BLaER1 (cell line): ENCODE results near the gene ZNF778.

Experiments used
- H3K27ac ChIP-seq: shearing (Covaris generic); formaldehyde crosslinking; 2 replicates; pipeline ENCODE4 v1.8.1; 2022
- H3K27me3 ChIP-seq: shearing (Covaris generic); formaldehyde crosslinking; 2 replicates; pipeline ENCODE4 v1.8.1; 2022
- H3K36me3 ChIP-seq: shearing (Covaris generic); formaldehyde crosslinking; 2 replicates; pipeline ENCODE4 v1.8.1; 2022
- H3K4me1 ChIP-seq: shearing (Covaris generic); formaldehyde crosslinking; 2 replicates; pipeline ENCODE4 v1.8.1; 2022
- H3K4me2 ChIP-seq: shearing (Covaris generic); formaldehyde crosslinking; 2 replicates; pipeline ENCODE4 v1.8.1; 2022
- H3K4me3 ChIP-seq: shearing (Covaris generic); formaldehyde crosslinking; 2 replicates; pipeline ENCODE4 v1.8.1; 2022
- H3K9ac ChIP-seq: shearing (Covaris generic); formaldehyde crosslinking; 2 replicates; pipeline ENCODE4 v1.8.1; 2022
- H3K9me3 ChIP-seq: shearing (Covaris generic); formaldehyde crosslinking; 2 replicates; pipeline ENCODE4 v1.8.1; 2022
- H4K20me1 ChIP-seq: shearing (Covaris generic); formaldehyde crosslinking; 2 replicates; pipeline ENCODE4 v1.8.1; 2022
- Cebpa-rat ChIP-seq: shearing (Covaris generic); IDR thresholded peaks from 2 replicates; pipeline ENCODE4 v1.8.1; 2022

The ZNF778 gene

DNA sequence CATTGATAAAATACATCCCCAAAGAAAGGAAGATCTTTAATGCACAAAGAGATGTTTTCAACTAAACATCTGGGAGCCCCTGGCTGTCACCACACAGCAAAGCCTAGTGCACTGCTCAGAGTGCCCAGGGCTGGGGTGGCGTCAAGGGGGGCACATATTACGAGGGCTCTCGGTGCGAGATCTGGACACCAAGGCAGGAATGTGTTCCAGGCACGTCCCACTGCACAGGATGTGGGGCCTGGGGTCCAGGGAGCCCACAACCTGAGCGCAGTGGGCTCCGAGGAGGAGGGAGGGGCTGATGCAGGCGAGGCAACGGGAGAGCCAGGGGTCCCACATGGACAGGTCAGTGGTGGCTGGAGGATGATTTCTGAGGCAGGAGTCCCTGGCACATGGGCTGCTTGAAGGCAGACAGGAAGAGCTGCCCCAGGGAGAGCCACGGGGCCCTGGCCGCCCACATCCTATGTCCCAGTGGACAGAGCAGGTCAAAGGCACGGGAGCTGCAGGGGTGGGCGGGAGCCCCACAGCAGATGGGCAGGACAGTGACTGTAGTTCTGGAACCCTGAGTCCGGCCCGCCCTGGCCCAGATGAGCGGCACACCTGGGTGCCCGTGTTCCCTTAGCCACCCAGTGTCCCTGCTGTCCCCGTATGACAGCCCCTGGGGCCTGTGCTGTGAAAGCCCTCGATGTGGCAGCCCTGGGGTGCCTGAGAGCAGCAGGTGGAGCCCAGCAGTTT lies 56.4 kb downstream of the ZNF778 start:
- TF ChIP-seq Cebpa-rat: no peak
- H3K4me1 ChIP-seq: peaks cover 94% of the 10 kb centered on the region
- peak overlapping the region; percentile 100 for H3K4me2 ChIP-seq
- H4K20me1 ChIP-seq: peaks cover 94% of the 10 kb centered on the region
- H3K27ac ChIP-seq: peak overlapping the region; percentile 94
- peaks cover 80% of the 10 kb centered on the region for H3K36me3 ChIP-seq
- H3K9ac ChIP-seq: peak overlapping the region; percentile 82; the same call in 1 of the 2 replicates
- no peak overlapping the region for H3K4me3 ChIP-seq
- no peaks in the 10 kb centered on the region for H3K27me3 ChIP-seq
- H3K9me3 ChIP-seq: no peaks in the 10 kb centered on the region

DNA sequence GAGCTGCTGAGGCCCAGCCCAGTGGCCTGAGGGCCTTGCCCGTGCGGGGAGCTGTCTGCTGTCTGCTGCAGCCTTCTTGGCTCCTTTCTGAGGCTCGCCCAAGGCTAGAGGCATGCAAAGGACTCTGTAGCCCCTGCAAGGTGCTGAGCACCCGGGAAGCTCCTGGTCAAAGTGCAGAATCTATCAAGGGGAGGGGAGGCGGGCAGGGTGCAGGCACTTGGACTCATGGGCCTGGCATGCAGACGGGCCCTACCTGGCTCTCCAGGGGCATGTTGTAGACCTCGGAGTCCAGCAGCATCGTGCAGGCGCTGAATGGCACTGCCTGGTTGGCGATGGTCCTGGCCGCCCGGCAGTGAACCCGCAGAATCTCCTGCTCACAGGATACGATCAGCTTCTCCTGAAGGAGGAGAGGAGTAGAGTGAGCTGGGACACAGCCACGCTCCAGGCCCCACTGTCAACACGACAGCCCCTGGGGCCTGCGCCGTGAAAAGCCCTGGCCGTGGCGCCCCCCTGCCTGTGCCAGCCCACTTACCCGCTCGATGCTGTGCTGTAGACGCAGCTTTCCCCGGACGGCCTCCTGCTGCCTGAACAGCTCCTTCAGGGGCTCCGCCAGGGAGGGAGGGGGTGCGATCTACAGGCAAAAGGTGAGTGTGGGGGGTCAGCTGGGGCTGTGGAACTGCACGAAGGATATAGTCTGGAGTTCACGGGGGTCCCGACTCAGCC lies 57.2 kb downstream of the ZNF778 start:
- Histone ChIP-seq H3K9ac (peak overlapping the region; percentile 82), H3K27ac (peak overlapping the region; percentile 94), H3K4me3 (peak overlapping the region; percentile 63; the same call in 1 of the 2 replicates), H3K9me3 (no peaks in the 10 kb centered on the region), H3K36me3 (peaks cover 74% of the 10 kb centered on the region), H3K4me1 (peaks cover 95% of the 10 kb centered on the region), H3K4me2 (peak overlapping the region; percentile 100), H3K27me3 (no peaks in the 10 kb centered on the region), H4K20me1 (peaks cover 89% of the 10 kb centered on the region)
- TF ChIP-seq Cebpa-rat: no peak

DNA sequence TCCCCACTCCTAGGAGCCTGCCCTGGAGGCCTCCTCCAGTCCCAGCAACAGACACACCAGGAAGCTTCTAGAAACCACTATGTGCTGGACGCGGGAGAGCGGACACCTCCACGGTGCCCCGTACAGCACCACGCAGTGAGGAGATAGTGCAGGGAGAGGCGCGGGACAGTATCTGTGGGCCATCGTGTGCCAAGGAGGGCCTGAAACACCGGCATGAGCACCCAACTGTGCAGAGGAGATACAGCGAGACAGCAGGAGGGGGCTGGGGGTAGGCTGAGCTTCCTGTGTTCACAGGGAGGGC lies 57.7 kb downstream of the ZNF778 start:
- Histone ChIP-seq H3K4me1 (peaks cover 95% of the 10 kb centered on the region), H4K20me1 (peaks cover 89% of the 10 kb centered on the region), H3K4me3 (peak overlapping the region; percentile 63), H3K36me3 (peaks cover 74% of the 10 kb centered on the region), H3K4me2 (peak overlapping the region; percentile 100), H3K9me3 (no peaks in the 10 kb centered on the region), H3K9ac (peak overlapping the region; percentile 82), H3K27ac (peak overlapping the region; percentile 94), H3K27me3 (no peaks in the 10 kb centered on the region)
- TF ChIP-seq Cebpa-rat: no peak

DNA sequence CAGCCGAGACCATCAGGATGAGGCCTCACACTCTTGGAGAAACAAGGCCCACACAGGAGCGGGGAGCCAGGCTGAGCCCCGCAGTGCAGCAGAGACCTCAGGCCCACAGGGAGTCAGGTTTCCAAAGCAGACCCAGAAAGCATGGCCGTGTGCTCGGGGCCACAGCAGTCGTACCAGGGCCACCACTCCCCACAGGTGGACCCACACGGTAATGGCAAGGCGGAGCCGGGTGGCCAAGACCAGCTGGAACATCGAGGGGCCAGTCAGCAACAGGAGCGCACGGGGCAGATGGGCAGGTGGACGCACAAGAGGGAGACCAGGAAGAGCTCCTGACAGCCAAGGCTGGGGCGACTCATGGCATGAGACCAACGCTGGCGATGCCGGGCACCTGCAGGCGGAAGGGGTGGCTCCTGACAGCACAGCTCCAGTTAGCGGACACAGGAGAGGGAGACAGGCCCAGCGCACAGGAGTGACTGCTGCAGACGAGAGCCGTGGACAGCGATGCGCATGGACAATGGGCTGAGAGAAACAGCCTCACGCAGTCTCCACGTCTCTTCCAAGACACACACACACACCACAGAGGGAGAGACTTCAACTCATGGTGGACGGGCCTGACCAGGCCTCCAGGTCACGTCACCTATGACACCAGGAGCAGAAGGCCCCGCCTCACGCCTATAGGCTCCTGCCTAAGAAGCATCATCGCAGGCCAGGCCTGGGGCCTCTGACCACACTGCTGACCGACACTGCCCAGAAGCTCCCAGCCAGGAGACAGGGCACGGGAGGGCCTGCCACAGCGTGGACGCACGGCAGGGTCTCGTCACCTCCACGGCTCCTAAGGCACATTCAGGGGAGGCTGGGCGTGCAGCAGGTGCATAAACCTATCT lies 58.6 kb downstream of the ZNF778 start:
- Histone ChIP-seq H3K9me3 (no peaks in the 10 kb centered on the region), H3K4me1 (peaks cover 95% of the 10 kb centered on the region), H3K27ac (peak overlapping the region; percentile 94), H3K27me3 (no peaks in the 10 kb centered on the region), H3K4me2 (peak overlapping the region; percentile 100), H4K20me1 (peaks cover 89% of the 10 kb centered on the region), H3K9ac (peak overlapping the region; percentile 82), H3K4me3 (peak overlapping the region; percentile 63; the same call in 1 of the 2 replicates), H3K36me3 (peaks cover 74% of the 10 kb centered on the region)
- no peak for TF ChIP-seq Cebpa-rat

DNA sequence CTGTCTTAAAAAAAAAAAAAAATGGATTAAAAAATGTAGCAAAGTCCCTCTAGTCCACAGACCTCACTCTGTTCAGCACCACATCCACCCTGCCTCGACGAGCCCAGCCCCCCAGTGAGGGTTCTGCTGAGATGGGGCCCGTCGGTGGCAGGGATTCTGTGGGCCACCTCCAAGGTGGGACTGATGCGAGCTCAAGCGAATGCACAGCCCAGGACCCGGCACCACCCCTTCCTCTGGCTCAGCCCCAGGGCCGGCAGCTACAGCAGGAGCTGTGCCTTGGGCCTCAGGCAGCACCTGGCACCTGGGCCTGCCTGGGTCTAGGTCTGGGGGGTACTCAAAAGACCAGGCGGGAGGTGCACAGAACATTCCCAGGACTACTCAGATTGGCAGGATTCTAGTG lies 59.5 kb downstream of the ZNF778 start:
- Histone ChIP-seq H4K20me1 (peaks cover 89% of the 10 kb centered on the region), H3K4me1 (peaks cover 86% of the 10 kb centered on the region), H3K4me3 (peak overlapping the region; percentile 63), H3K27ac (peak overlapping the region; percentile 94), H3K9ac (peak overlapping the region; percentile 82), H3K27me3 (no peaks in the 10 kb centered on the region), H3K9me3 (no peaks in the 10 kb centered on the region), H3K4me2 (peak overlapping the region; percentile 100), H3K36me3 (peaks cover 77% of the 10 kb centered on the region)
- TF ChIP-seq Cebpa-rat: no peak

DNA sequence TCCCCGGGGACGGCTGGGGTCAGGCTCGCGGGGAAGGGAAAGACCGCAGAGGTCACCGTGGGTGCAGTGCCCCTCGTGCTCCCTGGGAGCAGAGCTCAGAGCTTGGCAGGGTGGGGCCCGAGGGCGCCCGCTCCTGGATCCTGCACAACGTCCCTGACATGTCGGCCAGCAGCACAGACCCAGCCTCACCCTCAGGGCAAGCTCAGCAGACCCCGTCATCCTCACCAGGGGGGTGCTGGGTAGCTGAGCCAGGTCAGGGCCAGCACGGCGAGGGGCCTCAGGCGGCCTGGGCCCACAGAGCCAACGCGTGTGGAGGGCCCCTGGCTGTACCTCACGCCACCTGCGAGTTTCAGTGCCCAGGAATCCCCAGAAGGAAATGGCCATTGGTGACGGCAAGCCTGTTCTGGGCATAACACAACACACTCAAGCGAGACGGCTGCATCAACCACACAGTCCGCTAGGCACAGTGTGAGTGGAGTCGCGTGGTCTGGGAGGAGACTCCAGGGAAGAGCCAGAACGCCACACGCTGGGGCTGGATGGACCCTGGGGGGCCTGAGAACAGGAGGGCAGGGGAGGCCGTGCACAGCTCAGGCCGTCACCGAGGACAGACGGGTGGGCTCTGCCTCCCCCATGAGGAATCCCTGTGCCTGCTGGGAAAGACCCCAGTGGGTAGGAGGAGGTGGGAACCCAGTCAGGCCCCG lies 60.3 kb downstream of the ZNF778 start:
- peaks cover 89% of the 10 kb centered on the region for H4K20me1 ChIP-seq
- H3K4me3 ChIP-seq: peak overlapping the region; percentile 63
- peak overlapping the region; percentile 82 for H3K9ac ChIP-seq
- H3K36me3 ChIP-seq: peaks cover 77% of the 10 kb centered on the region
- H3K4me1 ChIP-seq: peaks cover 78% of the 10 kb centered on the region
- H3K4me2 ChIP-seq: peak overlapping the region; percentile 100
- TF ChIP-seq Cebpa-rat: no peak
- H3K9me3 ChIP-seq: no peaks in the 10 kb centered on the region
- no peaks in the 10 kb centered on the region for H3K27me3 ChIP-seq
- H3K27ac ChIP-seq: peak overlapping the region; percentile 94

DNA sequence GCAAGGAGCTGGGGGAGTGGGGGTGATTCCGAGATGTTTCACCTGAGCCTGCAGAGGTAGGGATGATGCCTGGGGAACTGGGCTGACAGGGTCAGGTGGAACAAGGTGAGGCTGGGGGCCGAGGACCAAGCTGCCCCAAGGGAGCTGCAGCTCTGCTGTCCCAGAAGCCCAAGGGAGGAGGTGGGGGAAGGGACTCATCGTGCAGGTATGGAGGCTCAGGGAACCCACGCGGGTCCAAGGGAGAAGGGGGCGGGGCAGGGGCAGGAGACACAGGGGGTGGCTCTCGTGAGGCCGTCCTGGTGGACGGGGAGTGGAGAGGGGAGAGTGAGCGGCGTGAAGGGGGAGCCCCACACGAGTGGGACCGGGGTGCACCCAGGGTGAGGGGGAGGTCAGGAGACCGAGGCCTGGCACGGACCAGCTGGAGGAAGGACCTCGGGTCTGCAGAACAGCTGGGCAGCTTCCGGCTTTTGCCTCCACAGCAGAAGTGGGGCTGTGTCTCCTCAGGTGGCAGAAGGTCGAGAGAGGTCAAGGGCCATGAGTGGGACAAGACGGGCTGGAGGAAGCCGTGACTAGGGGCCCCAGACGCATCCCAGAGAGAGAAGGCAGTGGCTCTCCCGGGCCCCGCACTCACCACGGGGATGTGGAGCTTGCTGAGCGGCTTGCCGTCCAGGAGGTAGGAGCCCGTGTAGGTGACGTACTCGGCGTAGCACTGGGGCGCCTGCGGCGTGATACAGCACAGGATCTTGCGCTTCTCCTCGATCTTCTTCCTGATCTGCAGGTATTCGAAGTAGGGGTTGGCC lies 61.1 kb downstream of the ZNF778 start:
- Histone ChIP-seq H3K4me3 (peak overlapping the region; percentile 63), H3K36me3 (peaks cover 77% of the 10 kb centered on the region), H3K27me3 (no peaks in the 10 kb centered on the region), H3K9me3 (no peaks in the 10 kb centered on the region), H3K27ac (peak overlapping the region; percentile 94), H3K4me2 (peak overlapping the region; percentile 100), H3K9ac (peak overlapping the region; percentile 82), H4K20me1 (peaks cover 92% of the 10 kb centered on the region), H3K4me1 (peaks cover 70% of the 10 kb centered on the region)
- TF ChIP-seq Cebpa-rat: no peak

DNA sequence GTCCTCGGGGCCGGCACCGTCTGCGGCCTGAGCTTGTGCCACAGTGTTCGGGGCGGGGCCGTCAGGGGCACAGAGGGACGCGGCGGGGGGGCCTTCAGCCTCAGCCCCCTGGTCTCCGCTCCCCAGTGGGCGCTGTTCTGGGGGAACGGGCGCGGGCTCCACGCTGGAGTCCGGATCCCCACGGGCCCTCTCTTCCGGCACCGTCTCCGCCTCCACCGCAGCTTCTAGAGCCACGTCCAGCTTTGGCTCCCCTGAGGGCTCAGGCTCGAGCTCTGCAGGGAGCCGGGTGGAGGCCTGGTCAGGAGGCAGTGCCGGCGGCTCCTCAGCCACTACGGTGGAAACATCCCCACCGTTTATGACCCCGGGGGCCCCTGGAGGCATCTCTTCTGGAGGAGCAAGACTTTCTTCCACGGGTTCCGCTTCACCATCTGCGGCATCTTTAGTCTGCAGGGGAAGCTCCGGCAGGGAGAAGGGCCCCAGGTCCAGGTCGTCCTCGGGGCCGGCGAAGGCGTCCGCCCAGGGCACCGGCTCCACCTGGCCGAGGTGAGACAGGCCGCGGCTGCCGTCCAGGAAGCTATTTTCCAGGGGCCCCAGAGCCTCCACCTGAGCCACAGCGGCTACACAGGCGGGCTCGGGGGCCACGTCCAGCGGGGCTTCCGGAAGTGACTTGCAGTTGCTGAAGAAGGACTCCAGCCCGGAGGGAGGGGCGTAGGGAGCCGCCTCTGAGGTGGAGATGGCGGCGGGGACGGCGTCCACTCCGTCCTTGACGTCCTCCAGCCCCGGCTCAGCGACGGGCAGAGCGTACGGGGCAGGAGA lies 62.4 kb downstream of the ZNF778 start:
- Histone ChIP-seq H4K20me1 (peaks cover 86% of the 10 kb centered on the region), H3K36me3 (peaks cover 77% of the 10 kb centered on the region)
- TF ChIP-seq Cebpa-rat: no peak

More for the DNA sequence above, 62.4 kb downstream of the ZNF778 start:
- Histone ChIP-seq H3K27me3 (no peaks in the 10 kb centered on the region), H3K4me3 (peak overlapping the region; percentile 54; the same call in 1 of the 2 replicates), H3K27ac (peak overlapping the region; percentile 70), H3K9ac (peak overlapping the region; percentile 55; the same call in 1 of the 2 replicates), H3K9me3 (no peaks in the 10 kb centered on the region), H3K4me1 (peaks cover 57% of the 10 kb centered on the region), H3K4me2 (peak overlapping the region; percentile 70)
